DND-41 (cell line): Measurements from ENCODE around the gene ARHGAP30.

Source experiments
- ATAC-seq: fragments of 200-7000 bp; cut with Tn5 transposase; 3 replicates; pipeline ENCODE4 v1.9.1; 2021; ENCODE audit warnings: low read depth; ENCODE audit not compliant: insufficient read depth
- DNase-seq: peaks from one replicate; pipeline ENCODE4 v3.0.0-alpha.2; 2020
- H2AFZ ChIP-seq: 2 replicates; pipeline ENCODE4 v1.6.0; 2012; ENCODE audit warnings: low read depth, low read length
- H3K27ac ChIP-seq: 2 replicates; pipeline ENCODE4 v1.5.1; 2012; ENCODE audit warnings: low read length, inconsistent platforms
- H3K27me3 ChIP-seq: fragments of 200-600 bp; sonication (generic); 2 replicates; pipeline ENCODE4 v1.6.0; 2012; ENCODE audit warnings: low read length, mild to moderate bottlenecking, inconsistent platforms; ENCODE audit not compliant: insufficient read depth, poor library complexity
- H3K36me3 ChIP-seq: 2 replicates; pipeline ENCODE4 v1.5.1; 2012; ENCODE audit warnings: low read length, inconsistent platforms; ENCODE audit not compliant: insufficient read depth
- H3K4me1 ChIP-seq: 2 replicates; pipeline ENCODE4 v1.5.1; 2012; ENCODE audit warnings: mild to moderate bottlenecking, low read length; ENCODE audit not compliant: insufficient read depth
- H3K4me2 ChIP-seq: 2 replicates; pipeline ENCODE4 v1.6.0; 2012; ENCODE audit warnings: mild to moderate bottlenecking, moderate library complexity, low read length, inconsistent platforms; ENCODE audit not compliant: insufficient read depth
- H3K4me3 ChIP-seq, 2 experiments: fragments of 200-600 bp in 1 of 2; shearing (Covaris generic) in 1 of 2; 2 replicates each; pipeline ENCODE4 v1.5.1; 2012 to 2016; ENCODE audit warnings: inconsistent platforms in 2 of 2, low read length in 2 of 2, mild to moderate bottlenecking in 2 of 2, low read depth in 1 of 2, moderate library complexity in 1 of 2
- H3K79me2 ChIP-seq: 2 replicates; pipeline ENCODE4 v1.6.0; 2012; ENCODE audit warnings: low read length, inconsistent platforms; ENCODE audit not compliant: insufficient read depth
- H3K9ac ChIP-seq: 2 replicates; pipeline ENCODE4 v1.6.0; 2012; ENCODE audit warnings: low read depth, mild to moderate bottlenecking, inconsistent platforms, low read length, moderate library complexity
- H3K9me3 ChIP-seq: 2 replicates; pipeline ENCODE4 v1.5.1; 2012; ENCODE audit warnings: low read length, moderate library complexity, mild to moderate bottlenecking, inconsistent platforms; ENCODE audit not compliant: insufficient read depth, severe bottlenecking
- H4K20me1 ChIP-seq: 2 replicates; pipeline ENCODE4 v1.6.0; 2012; ENCODE audit warnings: low read length; ENCODE audit not compliant: insufficient read depth
- CTCF ChIP-seq: IDR thresholded peaks from 2 replicates; pipeline ENCODE4 v1.5.1; 2012; ENCODE audit warnings: borderline replicate concordance, low read length, moderate library complexity, mild to moderate bottlenecking; ENCODE audit not compliant: poor library complexity, severe bottlenecking; ENCODE audit errors: extremely low read depth
- EZH2 ChIP-seq: IDR thresholded peaks from 3 replicates; pipeline ENCODE4 v1.6.1; 2012; ENCODE audit warnings: borderline replicate concordance, low read depth, mild to moderate bottlenecking, moderate library complexity, low read length, inconsistent platforms; ENCODE audit not compliant: severe bottlenecking

The ARHGAP30 gene

GRCh38 chr1:161085165-161085564 lies 15.5 kb upstream of the ARHGAP30 start:
- H3K36me3 ChIP-seq, result no peaks in the 10 kb centered on the region
- no peak overlapping the region for H3K27ac ChIP-seq
- no peaks in the 10 kb centered on the region for H3K79me2 ChIP-seq
- TF ChIP-seq EZH2 (no peak), CTCF (no peak)
- no peaks in the 10 kb centered on the region for H3K9me3 ChIP-seq
- no peak overlapping the region for H3K4me3 ChIP-seq
- H3K4me2 ChIP-seq, result no peak overlapping the region
- H3K4me1 ChIP-seq, result no peaks in the 10 kb centered on the region
- no peak overlapping the region for H2AFZ ChIP-seq
- H3K27me3 ChIP-seq, result no peaks in the 10 kb centered on the region
- no peak for ATAC-seq
- no peaks in the 10 kb centered on the region for H4K20me1 ChIP-seq
- no peak overlapping the region for H3K9ac ChIP-seq
- DNase-seq, result no peak

DNA sequence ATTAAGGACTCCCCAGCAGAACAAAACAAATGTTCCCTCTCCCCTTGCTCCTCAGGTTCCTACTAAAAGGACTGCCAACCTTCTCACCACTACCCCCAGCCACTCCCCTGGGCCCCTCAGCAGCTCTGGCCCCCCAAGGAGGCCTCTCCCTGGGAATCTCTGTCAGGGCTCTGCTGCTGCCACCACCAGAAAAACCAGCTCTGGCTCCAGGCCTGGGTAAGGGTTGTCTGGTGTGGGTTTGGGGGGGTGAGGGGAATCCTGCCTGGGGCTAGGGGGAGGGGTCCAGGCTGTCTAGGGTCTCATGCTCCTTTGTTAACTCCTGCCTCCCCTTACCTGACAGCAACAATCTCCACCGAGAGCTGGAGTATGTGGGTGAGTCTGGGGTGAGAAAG lies 14.9 kb upstream of the ARHGAP30 start:
- no peaks in the 10 kb centered on the region for H3K27me3 ChIP-seq
- no peaks in the 10 kb centered on the region for H3K4me1 ChIP-seq
- H4K20me1 ChIP-seq, result no peaks in the 10 kb centered on the region
- H3K4me2 ChIP-seq, result no peak overlapping the region
- TF ChIP-seq CTCF (no peak), EZH2 (no peak)
- DNase-seq, result no peak
- no peaks in the 10 kb centered on the region for H3K36me3 ChIP-seq
- ATAC-seq, result no peak
- H3K9ac ChIP-seq, result no peak overlapping the region
- no peaks in the 10 kb centered on the region for H3K79me2 ChIP-seq
- no peak overlapping the region for H3K4me3 ChIP-seq
- H3K9me3 ChIP-seq, result no peaks in the 10 kb centered on the region
- no peak overlapping the region for H3K27ac ChIP-seq
- no peak overlapping the region for H2AFZ ChIP-seq

- ATAC-seq (no peak), DNase-seq (no peak)
- Histone ChIP-seq H3K9ac (no peak overlapping the region), H3K4me1 (no peaks in the 10 kb centered on the region), H3K27ac (no peak overlapping the region), H3K36me3 (no peaks in the 10 kb centered on the region), H3K79me2 (no peaks in the 10 kb centered on the region), H3K4me2 (no peak overlapping the region), H4K20me1 (no peaks in the 10 kb centered on the region), H3K9me3 (no peaks in the 10 kb centered on the region), H2AFZ (no peak overlapping the region), H3K4me3 (no peak overlapping the region), H3K27me3 (no peaks in the 10 kb centered on the region)
- TF ChIP-seq EZH2, result no peak
- no peak for TF ChIP-seq CTCF
Measured at GRCh38 chr1:161083748-161084596, 14.3 kb upstream of the ARHGAP30 start.
